AG10803 (cell line): Measurements from ENCODE around the gene LHFPL6.

Experiments
- DNase-seq: peaks from one replicate; pipeline ENCODE4 v3.0.0; 2010; ENCODE audit warnings: low read depth
- H3K4me3 ChIP-seq: 2 replicates; pipeline ENCODE4 v1.5.1; 2011; ENCODE audit warnings: mild to moderate bottlenecking, low read length, control low read depth
- TF ChIP-seq, protein P1 (sequence below): conservative IDR thresholded peaks from 2 replicates; pipeline ENCODE4 v1.5.1; 2011; ENCODE audit warnings: mild to moderate bottlenecking, low read length, control low read depth, inconsistent platforms

Gene LHFPL6

DNA sequence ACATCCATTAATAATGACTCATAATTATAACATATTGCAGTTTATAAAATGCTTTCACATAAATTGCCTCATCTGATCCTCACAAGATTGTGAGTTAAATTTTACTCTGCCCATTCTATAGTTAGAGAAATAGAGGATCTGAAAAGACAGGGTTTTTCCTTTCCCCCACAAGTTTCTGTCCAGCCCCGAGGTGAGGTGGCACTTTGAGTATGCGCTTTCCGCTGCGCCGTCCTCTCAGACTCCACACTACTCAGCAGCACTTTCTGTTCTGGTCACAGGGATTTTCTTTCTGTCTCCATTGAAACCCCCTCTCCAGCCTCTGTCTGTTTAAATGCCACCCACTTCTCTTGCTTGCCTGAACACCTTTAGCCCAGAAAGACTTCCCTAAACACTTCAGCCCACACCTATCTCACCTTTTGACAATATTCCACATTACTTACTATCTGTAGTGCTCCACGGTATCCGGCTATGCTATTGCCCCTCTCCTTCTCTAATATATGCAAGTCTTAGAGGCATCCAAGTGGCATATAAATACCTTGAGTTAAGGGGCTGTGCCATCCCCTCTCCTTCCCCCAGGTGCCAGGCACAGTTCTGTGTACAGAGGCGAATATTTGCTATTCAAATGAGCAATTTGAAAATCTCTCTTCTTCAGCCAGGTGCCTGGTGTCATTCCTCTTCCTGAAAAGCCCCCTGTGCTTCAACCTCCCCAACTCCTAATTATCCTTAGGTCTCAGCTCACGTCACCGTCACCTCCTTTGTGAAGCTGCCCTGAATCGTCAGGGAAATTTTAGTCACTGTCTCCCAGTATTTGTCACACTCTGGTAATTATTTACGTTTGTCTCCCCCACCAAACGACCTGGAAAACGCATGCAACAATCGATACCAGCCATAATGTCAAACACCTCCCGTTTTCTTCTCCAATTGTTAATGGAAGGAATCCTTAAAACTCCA lies 296.1 kb downstream of the LHFPL6 start:
- TF ChIP-seq, protein P1, sequence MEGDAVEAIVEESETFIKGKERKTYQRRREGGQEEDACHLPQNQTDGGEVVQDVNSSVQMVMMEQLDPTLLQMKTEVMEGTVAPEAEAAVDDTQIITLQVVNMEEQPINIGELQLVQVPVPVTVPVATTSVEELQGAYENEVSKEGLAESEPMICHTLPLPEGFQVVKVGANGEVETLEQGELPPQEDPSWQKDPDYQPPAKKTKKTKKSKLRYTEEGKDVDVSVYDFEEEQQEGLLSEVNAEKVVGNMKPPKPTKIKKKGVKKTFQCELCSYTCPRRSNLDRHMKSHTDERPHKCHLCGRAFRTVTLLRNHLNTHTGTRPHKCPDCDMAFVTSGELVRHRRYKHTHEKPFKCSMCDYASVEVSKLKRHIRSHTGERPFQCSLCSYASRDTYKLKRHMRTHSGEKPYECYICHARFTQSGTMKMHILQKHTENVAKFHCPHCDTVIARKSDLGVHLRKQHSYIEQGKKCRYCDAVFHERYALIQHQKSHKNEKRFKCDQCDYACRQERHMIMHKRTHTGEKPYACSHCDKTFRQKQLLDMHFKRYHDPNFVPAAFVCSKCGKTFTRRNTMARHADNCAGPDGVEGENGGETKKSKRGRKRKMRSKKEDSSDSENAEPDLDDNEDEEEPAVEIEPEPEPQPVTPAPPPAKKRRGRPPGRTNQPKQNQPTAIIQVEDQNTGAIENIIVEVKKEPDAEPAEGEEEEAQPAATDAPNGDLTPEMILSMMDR = no peak
- DNase-seq = no peak
- no peak overlapping the region for H3K4me3 ChIP-seq

DNA sequence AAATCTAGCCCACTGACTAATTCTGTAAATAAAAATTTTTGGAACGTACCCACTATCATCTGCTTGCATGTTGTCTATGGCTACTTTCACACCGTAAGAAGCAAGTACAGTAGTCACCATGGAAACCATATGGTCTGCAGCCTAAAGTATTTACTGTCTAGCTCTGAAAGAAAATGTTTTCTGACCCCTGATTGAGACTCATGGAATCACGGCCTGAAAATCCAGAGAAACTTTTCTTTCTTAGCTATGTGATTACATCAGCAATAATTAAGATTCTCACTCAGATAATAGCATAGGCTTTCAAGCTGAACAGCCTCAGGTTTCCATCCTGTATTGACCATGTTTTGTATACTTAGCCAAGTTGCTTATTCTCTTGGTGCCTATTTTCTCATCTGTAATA lies 300.2 kb downstream of the LHFPL6 start:
- H3K4me3 ChIP-seq = no peak overlapping the region
- DNase-seq = no peak
- TF ChIP-seq, protein P1 = no peak

DNA sequence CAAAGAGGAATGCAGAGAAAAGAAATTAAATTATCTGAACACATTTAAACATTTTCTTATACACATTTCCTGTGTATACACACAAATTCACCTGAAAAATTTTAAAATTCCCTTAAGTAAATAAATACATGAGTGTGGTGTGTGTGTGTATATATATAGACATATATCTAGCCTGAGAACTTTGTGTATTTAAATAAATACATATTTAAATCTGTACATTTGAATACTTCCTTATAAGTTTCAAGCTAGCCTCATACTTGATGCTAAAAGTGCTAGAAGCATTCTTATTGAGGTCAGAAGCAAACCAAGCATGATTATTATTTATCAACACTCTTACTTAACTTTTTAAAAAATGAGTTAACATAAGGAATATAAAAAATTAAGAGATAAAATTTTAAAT lies 304.0 kb downstream of the LHFPL6 start:
- no peak overlapping the region for H3K4me3 ChIP-seq
- TF ChIP-seq, protein P1 = no peak
- no peak for DNase-seq

DNA sequence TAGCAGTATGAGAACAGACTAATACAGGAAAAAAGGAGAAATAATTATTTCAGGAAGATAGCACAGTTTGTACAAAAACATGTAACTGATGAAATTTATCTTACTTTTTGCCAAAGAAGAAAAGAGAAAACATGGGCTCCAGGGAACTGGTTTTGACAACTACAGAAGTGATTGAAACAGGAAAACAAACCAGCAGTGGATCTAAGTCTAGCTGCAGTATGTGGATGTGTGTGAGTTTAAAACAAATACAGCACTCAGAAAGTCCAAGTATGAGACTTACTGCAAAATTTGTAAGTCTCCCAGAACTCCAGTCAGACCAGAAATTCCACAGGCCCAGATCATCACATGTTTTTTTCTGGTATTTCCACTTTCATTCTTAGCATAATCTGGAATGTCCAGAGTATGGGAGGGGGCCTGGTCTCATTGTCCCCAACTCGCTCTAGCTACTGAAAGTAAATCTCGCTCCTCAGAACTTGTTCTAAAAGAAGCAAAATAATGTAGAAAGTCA lies 305.3 kb downstream of the LHFPL6 start:
- TF ChIP-seq, protein P1 = no peak
- peak; percentile 31 for DNase-seq
- no peak overlapping the region for H3K4me3 ChIP-seq

DNA sequence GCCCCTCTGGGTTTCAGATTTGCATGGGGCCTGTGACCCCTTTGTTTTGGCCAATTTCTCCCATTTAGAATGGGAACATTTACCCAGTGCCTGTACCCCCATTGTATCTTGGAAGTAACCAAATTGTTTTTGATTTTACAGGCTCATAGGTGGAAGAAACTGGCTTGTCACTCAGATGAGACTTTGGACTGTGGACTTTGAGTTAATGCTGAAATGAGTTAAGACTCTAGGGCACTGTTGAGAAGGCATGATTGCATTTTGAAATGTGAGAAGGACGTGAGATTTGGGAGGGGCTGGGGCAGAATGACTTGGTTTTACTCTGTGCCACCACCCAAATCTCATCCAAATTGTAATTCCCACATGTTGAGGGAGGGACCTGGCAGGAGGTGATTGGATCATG lies 306.0 kb downstream of the LHFPL6 start:
- TF ChIP-seq, protein P1 = no peak
- no peak overlapping the region for H3K4me3 ChIP-seq
- DNase-seq = no peak

DNA sequence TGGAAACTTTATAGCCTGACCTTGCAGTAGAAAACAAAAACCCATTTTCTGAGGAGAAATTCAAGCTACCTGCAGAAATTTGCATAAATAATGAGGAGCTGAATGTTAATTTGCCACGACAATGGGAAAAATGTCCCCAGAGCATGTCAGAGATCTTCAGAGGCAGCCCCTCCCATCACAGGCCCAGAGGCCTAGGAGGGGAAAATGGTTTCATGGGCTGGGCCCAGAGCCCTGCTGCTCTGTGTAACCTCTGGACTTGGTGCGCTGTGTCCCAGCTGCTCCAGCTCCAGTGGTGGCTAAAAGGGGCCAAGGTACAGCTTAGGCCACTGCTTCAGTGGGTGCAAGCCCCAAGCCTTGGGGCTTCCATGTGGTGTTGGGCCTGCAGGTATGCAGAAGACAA lies 306.8 kb downstream of the LHFPL6 start:
- no peak overlapping the region for H3K4me3 ChIP-seq
- TF ChIP-seq, protein P1 = no peak
- no peak for DNase-seq
